WTC11 (cell line): ENCODE results near the gene PRPH.

Source experiments
- CREB1 ChIP-seq: sonication (generic); formaldehyde crosslinking; IDR thresholded peaks from 2 replicates; pipeline ENCODE4 v1.8.0; 2023; ENCODE audit warnings: mild to moderate bottlenecking, missing genetic modification reagents
- CREM ChIP-seq: sonication (generic); formaldehyde crosslinking; IDR thresholded peaks from 2 replicates; pipeline ENCODE4 v1.8.1; 2022; ENCODE audit warnings: mild to moderate bottlenecking, missing genetic modification reagents, moderate library complexity
- GABPB1 ChIP-seq: sonication (generic); formaldehyde crosslinking; IDR thresholded peaks from 2 replicates; pipeline ENCODE4 v1.8.1; 2023; ENCODE audit warnings: mild to moderate bottlenecking, missing genetic modification reagents
- HMGA2 ChIP-seq: fragments of 250-450 bp; sonication (Bioruptor Pico); IDR thresholded peaks from 2 replicates; pipeline ENCODE4 v1.4.0; 2021; ENCODE audit warnings: mild to moderate bottlenecking, moderate library complexity
- RELA ChIP-seq: sonication (generic); formaldehyde crosslinking; IDR thresholded peaks from 2 replicates; pipeline ENCODE4 v1.8.1; 2022; ENCODE audit warnings: missing genetic modification reagents, mild to moderate bottlenecking, borderline replicate concordance
- TEAD1 ChIP-seq: sonication (generic); formaldehyde crosslinking; IDR thresholded peaks from 2 replicates; pipeline ENCODE4 v1.8.0; 2022; ENCODE audit warnings: mild to moderate bottlenecking, missing genetic modification reagents
- TF ChIP-seq, protein P1 (sequence below): sonication (generic); formaldehyde crosslinking; IDR thresholded peaks from 2 replicates; pipeline ENCODE4 v1.8.0; 2022; ENCODE audit warnings: mild to moderate bottlenecking, missing genetic modification reagents
- TF ChIP-seq, protein P2 (sequence below): fragments of 200-600 bp; IDR thresholded peaks from 2 replicates; pipeline ENCODE4 v1.8.0; 2022; ENCODE audit warnings: antibody characterized with exemption
- TF ChIP-seq, protein P3 (sequence below): sonication (generic); formaldehyde crosslinking; IDR thresholded peaks from 2 replicates; pipeline ENCODE4 v1.8.0; 2023; ENCODE audit warnings: missing genetic modification reagents, mild to moderate bottlenecking, borderline replicate concordance
- TF ChIP-seq, protein P4 (sequence below): sonication (generic); formaldehyde crosslinking; IDR thresholded peaks from 2 replicates; pipeline ENCODE4 v1.8.0; 2022; ENCODE audit warnings: mild to moderate bottlenecking, missing genetic modification reagents

DNA sequence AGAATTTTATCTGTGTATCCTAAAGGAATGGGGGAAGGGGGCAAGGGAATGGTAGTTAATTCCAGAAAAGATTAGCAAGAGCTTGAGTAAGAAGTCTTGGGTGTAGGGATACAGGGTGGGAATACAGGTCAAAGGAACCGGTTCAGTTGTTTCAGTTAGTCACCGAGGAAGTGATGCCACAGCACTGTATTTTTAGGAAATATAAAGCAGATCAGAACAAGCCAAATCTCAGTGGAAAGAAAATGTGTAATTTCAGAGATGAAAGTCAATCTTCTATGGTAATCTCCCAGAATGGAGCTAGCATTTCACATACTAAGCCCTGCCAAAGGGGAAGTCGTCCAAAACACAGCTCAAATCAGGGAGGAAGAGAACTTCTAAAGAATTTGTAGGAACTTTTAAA lies 34.8 kb upstream of the PRPH start:
- TF ChIP-seq RELA, result no peak
- TF ChIP-seq, protein P1, sequence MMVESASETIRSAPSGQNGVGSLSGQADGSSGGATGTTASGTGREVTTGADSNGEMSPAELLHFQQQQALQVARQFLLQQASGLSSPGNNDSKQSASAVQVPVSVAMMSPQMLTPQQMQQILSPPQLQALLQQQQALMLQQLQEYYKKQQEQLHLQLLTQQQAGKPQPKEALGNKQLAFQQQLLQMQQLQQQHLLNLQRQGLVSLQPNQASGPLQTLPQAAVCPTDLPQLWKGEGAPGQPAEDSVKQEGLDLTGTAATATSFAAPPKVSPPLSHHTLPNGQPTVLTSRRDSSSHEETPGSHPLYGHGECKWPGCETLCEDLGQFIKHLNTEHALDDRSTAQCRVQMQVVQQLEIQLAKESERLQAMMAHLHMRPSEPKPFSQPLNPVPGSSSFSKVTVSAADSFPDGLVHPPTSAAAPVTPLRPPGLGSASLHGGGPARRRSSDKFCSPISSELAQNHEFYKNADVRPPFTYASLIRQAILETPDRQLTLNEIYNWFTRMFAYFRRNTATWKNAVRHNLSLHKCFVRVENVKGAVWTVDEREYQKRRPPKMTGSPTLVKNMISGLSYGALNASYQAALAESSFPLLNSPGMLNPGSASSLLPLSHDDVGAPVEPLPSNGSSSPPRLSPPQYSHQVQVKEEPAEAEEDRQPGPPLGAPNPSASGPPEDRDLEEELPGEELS (CRISPR knock-in tag), result no peak
- TF ChIP-seq CREM (CRISPR knock-in tag), result no peak
- TF ChIP-seq, protein P2, sequence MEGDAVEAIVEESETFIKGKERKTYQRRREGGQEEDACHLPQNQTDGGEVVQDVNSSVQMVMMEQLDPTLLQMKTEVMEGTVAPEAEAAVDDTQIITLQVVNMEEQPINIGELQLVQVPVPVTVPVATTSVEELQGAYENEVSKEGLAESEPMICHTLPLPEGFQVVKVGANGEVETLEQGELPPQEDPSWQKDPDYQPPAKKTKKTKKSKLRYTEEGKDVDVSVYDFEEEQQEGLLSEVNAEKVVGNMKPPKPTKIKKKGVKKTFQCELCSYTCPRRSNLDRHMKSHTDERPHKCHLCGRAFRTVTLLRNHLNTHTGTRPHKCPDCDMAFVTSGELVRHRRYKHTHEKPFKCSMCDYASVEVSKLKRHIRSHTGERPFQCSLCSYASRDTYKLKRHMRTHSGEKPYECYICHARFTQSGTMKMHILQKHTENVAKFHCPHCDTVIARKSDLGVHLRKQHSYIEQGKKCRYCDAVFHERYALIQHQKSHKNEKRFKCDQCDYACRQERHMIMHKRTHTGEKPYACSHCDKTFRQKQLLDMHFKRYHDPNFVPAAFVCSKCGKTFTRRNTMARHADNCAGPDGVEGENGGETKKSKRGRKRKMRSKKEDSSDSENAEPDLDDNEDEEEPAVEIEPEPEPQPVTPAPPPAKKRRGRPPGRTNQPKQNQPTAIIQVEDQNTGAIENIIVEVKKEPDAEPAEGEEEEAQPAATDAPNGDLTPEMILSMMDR, result no peak
- TF ChIP-seq, protein P3, sequence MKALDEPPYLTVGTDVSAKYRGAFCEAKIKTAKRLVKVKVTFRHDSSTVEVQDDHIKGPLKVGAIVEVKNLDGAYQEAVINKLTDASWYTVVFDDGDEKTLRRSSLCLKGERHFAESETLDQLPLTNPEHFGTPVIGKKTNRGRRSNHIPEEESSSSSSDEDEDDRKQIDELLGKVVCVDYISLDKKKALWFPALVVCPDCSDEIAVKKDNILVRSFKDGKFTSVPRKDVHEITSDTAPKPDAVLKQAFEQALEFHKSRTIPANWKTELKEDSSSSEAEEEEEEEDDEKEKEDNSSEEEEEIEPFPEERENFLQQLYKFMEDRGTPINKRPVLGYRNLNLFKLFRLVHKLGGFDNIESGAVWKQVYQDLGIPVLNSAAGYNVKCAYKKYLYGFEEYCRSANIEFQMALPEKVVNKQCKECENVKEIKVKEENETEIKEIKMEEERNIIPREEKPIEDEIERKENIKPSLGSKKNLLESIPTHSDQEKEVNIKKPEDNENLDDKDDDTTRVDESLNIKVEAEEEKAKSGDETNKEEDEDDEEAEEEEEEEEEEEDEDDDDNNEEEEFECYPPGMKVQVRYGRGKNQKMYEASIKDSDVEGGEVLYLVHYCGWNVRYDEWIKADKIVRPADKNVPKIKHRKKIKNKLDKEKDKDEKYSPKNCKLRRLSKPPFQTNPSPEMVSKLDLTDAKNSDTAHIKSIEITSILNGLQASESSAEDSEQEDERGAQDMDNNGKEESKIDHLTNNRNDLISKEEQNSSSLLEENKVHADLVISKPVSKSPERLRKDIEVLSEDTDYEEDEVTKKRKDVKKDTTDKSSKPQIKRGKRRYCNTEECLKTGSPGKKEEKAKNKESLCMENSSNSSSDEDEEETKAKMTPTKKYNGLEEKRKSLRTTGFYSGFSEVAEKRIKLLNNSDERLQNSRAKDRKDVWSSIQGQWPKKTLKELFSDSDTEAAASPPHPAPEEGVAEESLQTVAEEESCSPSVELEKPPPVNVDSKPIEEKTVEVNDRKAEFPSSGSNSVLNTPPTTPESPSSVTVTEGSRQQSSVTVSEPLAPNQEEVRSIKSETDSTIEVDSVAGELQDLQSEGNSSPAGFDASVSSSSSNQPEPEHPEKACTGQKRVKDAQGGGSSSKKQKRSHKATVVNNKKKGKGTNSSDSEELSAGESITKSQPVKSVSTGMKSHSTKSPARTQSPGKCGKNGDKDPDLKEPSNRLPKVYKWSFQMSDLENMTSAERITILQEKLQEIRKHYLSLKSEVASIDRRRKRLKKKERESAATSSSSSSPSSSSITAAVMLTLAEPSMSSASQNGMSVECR (CRISPR knock-in tag), result no peak
- no peak for TF ChIP-seq TEAD1 (CRISPR knock-in tag)
- no peak for TF ChIP-seq HMGA2 (CRISPR knock-in tag)
- TF ChIP-seq GABPB1 (CRISPR knock-in tag), result no peak
- TF ChIP-seq, protein P4, sequence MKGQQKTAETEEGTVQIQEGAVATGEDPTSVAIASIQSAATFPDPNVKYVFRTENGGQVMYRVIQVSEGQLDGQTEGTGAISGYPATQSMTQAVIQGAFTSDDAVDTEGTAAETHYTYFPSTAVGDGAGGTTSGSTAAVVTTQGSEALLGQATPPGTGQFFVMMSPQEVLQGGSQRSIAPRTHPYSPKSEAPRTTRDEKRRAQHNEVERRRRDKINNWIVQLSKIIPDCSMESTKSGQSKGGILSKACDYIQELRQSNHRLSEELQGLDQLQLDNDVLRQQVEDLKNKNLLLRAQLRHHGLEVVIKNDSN (CRISPR knock-in tag), result no peak
- no peak for TF ChIP-seq CREB1 (CRISPR knock-in tag)
